IMR-90 (cell line): ENCODE results near the gene MACF1. TPM values are rescaled to one million over a fixed set of nuclear protein-coding genes. Genes with fewer than 3 reads are reported as not detected.

Experiments used
- ATAC-seq: fragments of 200-7000 bp; cut with Tn5 transposase; 2 replicates; pipeline ENCODE4 v1.9.1; 2020; ENCODE audit warnings: low read depth, mild to moderate bottlenecking, moderate library complexity
- BruUV-seq: library from RNA; stranded (reverse); fragments of 400-500 nt; replicated peaks from 2 replicates; lab custom pipeline; 2021; lab: Mats Ljungman, UMichigan
- CTCF ChIA-PET: fragments of 300-600 bp; formaldehyde crosslinking; extraction: SDS; loops from one replicate; lab custom pipeline; 2021; ENCODE audit warnings: antibody characterized with exemption; lab: Yijun Ruan, JAX
- POLR2A ChIA-PET: fragments of 300-600 bp; sonication (Branson Sonifier 250); formaldehyde crosslinking; loops from one replicate; lab custom pipeline; 2022; ENCODE audit warnings: antibody characterized with exemption; ENCODE audit not compliant: unreplicated experiment; lab: Charles Lee
- DNase-seq: peaks from one replicate; pipeline ENCODE4 v3.0.0; 2013
- H2AFZ ChIP-seq: replicated peaks from 2 replicates; pipeline ENCODE3; 2013; ENCODE audit warnings: low read length, mild to moderate bottlenecking; ENCODE audit not compliant: poor library complexity
- H2AK5ac ChIP-seq: 2 replicates; pipeline ENCODE4 v1.6.1; 2013; ENCODE audit warnings: low read depth, low read length, inconsistent platforms
- H2AK9ac ChIP-seq: replicated peaks from 2 replicates; pipeline ENCODE3; 2013; ENCODE audit warnings: mild to moderate bottlenecking, low read depth, low read length, moderate library complexity; ENCODE audit not compliant: poor library complexity
- H2BK120ac ChIP-seq: 2 replicates; pipeline ENCODE4 v1.6.1; 2013; ENCODE audit warnings: low read depth, low read length, inconsistent platforms
- H2BK15ac ChIP-seq: 3 replicates; pipeline ENCODE4 v1.6.1; 2013; ENCODE audit warnings: low read depth, low read length, inconsistent platforms
- H2BK20ac ChIP-seq: 2 replicates; pipeline ENCODE4 v1.6.1; 2013; ENCODE audit warnings: low read depth, mild to moderate bottlenecking, inconsistent platforms, low read length, moderate library complexity
- H2BK5ac ChIP-seq: 2 replicates; pipeline ENCODE4 v1.6.1; 2013; ENCODE audit warnings: mild to moderate bottlenecking, low read depth, low read length, inconsistent platforms; ENCODE audit not compliant: poor library complexity, severe bottlenecking
- H3K14ac ChIP-seq: replicated peaks from 2 replicates; pipeline ENCODE4 v1.6.1; 2013; ENCODE audit warnings: low read depth, low read length, inconsistent platforms
- H3K18ac ChIP-seq: 2 replicates; pipeline ENCODE4 v1.6.1; 2013; ENCODE audit warnings: low read depth, low read length, control low read depth
- H3K23ac ChIP-seq: 2 replicates; pipeline ENCODE4 v1.6.1; 2013; ENCODE audit warnings: low read depth, low read length, inconsistent platforms
- H3K27ac ChIP-seq: 2 replicates; pipeline ENCODE4 v1.5.1; 2013; ENCODE audit warnings: mild to moderate bottlenecking, control low read depth, low read length; ENCODE audit not compliant: insufficient read depth
- H3K27me3 ChIP-seq: 2 replicates; pipeline ENCODE4 v1.6.1; 2013; ENCODE audit warnings: low read length; ENCODE audit not compliant: control insufficient read depth, insufficient read depth
- H3K36me3 ChIP-seq: 2 replicates; pipeline ENCODE4 v1.6.1; 2013; ENCODE audit warnings: low read length, mixed read lengths; ENCODE audit not compliant: control insufficient read depth, insufficient read depth
- H3K4ac ChIP-seq: 2 replicates; pipeline ENCODE4 v1.6.1; 2013; ENCODE audit warnings: low read depth, low read length, inconsistent platforms
- H3K4me1 ChIP-seq: 2 replicates; pipeline ENCODE4 v1.6.1; 2013; ENCODE audit warnings: low read length, mixed read lengths; ENCODE audit not compliant: control insufficient read depth, insufficient read depth
- H3K4me2 ChIP-seq: 2 replicates; pipeline ENCODE4 v1.6.1; 2013; ENCODE audit warnings: low read depth, mild to moderate bottlenecking, control low read depth, low read length, moderate library complexity
- H3K4me3 ChIP-seq: 2 replicates; pipeline ENCODE4 v1.5.1; 2013; ENCODE audit warnings: low read depth, mild to moderate bottlenecking, control low read depth, low read length, moderate library complexity; ENCODE audit not compliant: insufficient read depth
- H3K56ac ChIP-seq: 2 replicates; pipeline ENCODE4 v1.6.1; 2013; ENCODE audit warnings: low read length, inconsistent platforms; ENCODE audit not compliant: insufficient read depth; ENCODE audit errors: extremely low read depth
- H3K79me1 ChIP-seq, 2 experiments: 2 replicates each; pipeline ENCODE4 v1.6.1; 2013; ENCODE audit warnings: low read length in 2 of 2, inconsistent platforms in 1 of 2, low read depth in 1 of 2
- H3K9ac ChIP-seq: 2 replicates; pipeline ENCODE4 v1.6.1; 2013; ENCODE audit warnings: low read depth, low read length, control low read depth
- H3K9me1 ChIP-seq: 2 replicates; pipeline ENCODE4 v1.6.1; 2013; ENCODE audit warnings: low read length, inconsistent platforms; ENCODE audit not compliant: insufficient read depth
- H3K9me3 ChIP-seq: 2 replicates; pipeline ENCODE4 v1.6.1; 2013; ENCODE audit warnings: low read length; ENCODE audit not compliant: control insufficient read depth, insufficient read depth
- H4K20me1 ChIP-seq: 2 replicates; pipeline ENCODE4 v1.6.1; 2013; ENCODE audit warnings: low read length, inconsistent platforms; ENCODE audit not compliant: insufficient read depth
- H4K5ac ChIP-seq: 2 replicates; pipeline ENCODE4 v1.6.1; 2013; ENCODE audit warnings: mild to moderate bottlenecking, low read depth, low read length, control low read depth
- H4K8ac ChIP-seq, 2 experiments: 2 replicates each; pipeline ENCODE4 v1.6.1; 2013; ENCODE audit warnings: low read depth in 2 of 2, low read length in 2 of 2, control low read depth in 1 of 2, inconsistent platforms in 1 of 2
- H4K91ac ChIP-seq: 2 replicates; pipeline ENCODE4 v1.6.1; 2013; ENCODE audit warnings: low read depth, low read length, inconsistent platforms; ENCODE audit not compliant: insufficient read depth
- BHLHE40 ChIP-seq: fragments of 150-350 bp; IDR thresholded peaks from 2 replicates; pipeline ENCODE4 v1.6.1; 2016; ENCODE audit warnings: mild to moderate bottlenecking, low read depth, low read length
- CEBPB ChIP-seq: IDR thresholded peaks from 2 replicates; pipeline ENCODE4 v1.6.1; 2012; ENCODE audit warnings: low read depth, low read length, improper control_type of control experiment
- CHD1 ChIP-seq: IDR thresholded peaks from 2 replicates; pipeline ENCODE4 v1.6.1; 2012; ENCODE audit warnings: low read depth, low read length, improper control_type of control experiment
- CTCF ChIP-seq: conservative IDR thresholded peaks from 2 replicates; pipeline ENCODE4 v1.5.1; 2012; ENCODE audit warnings: mild to moderate bottlenecking, low read depth, low read length, improper control_type of control experiment
- FOS ChIP-seq: fragments of 150-350 bp; IDR thresholded peaks from 2 replicates; pipeline ENCODE4 v1.6.1; 2016; ENCODE audit warnings: low read depth, low read length
- MAFK ChIP-seq: IDR thresholded peaks from 2 replicates; pipeline ENCODE4 v1.6.1; 2012; ENCODE audit warnings: low read depth, low read length, improper control_type of control experiment
- MAZ ChIP-seq: IDR thresholded peaks from 2 replicates; pipeline ENCODE4 v1.6.1; 2012; ENCODE audit warnings: low read depth, mild to moderate bottlenecking, low read length, improper control_type of control experiment, moderate library complexity, borderline replicate concordance
- POLR2A ChIP-seq: IDR thresholded peaks from 2 replicates; pipeline ENCODE4 v1.6.1; 2012; ENCODE audit warnings: mild to moderate bottlenecking, low read depth, low read length
- RAD21 ChIP-seq: IDR thresholded peaks from 2 replicates; pipeline ENCODE4 v1.6.1; 2012; ENCODE audit warnings: low read length, improper control_type of control experiment
- RFX5 ChIP-seq: IDR thresholded peaks from 2 replicates; pipeline ENCODE4 v1.8.0; 2012; ENCODE audit warnings: low read depth, mild to moderate bottlenecking, low read length, moderate library complexity
- SMC3 ChIP-seq: fragments of 150-350 bp; IDR thresholded peaks from 2 replicates; pipeline ENCODE4 v1.6.1; 2016; ENCODE audit warnings: low read depth, mild to moderate bottlenecking, antibody characterized with exemption, low read length, moderate library complexity
- USF2 ChIP-seq: fragments of 150-350 bp; IDR thresholded peaks from 2 replicates; pipeline ENCODE4 v1.6.1; 2017; ENCODE audit warnings: mild to moderate bottlenecking, antibody characterized with exemption, low read length, low read depth
- WGBS, 2 experiments: methylation state at CpG; one replicate each; pipeline versions ENCODE4 v1.1.5 to v1.1.7; 2013; ENCODE audit warnings: missing lambda C conversion rate in 2 of 2; ENCODE audit not compliant: insufficient read length in 1 of 2; ENCODE audit errors: extremely low coverage in 2 of 2; 5-methylcytosine and 5-hydroxymethylcytosine counted together
- dilution Hi-C: fragments of 300-500 bp; cut with HindIII; formaldehyde crosslinking; loops from one replicate; pipeline ENCODE4 v1.14.3; 2018; ENCODE audit warnings: low sequenced_read_pairs; ENCODE audit not compliant: unreplicated experiment
- in situ Hi-C: fragments of 300-500 bp; cut with MboI; formaldehyde crosslinking; loops from 3 replicates; pipeline ENCODE4 v1.14.3; 2019; ENCODE audit warnings: low sequenced_read_pairs, inconsistent platforms, mixed read lengths
- intact Hi-C: fragments of 100-400 bp; cut with micrococcal nuclease; formaldehyde crosslinking; loops from 2 replicates; pipeline ENCODE4 v1.10.0; 2022
- polyA plus RNA-seq, 3 experiments: library from polyadenylated mRNA; depleted of rRNA; stranded (reverse); fragments of >200 nt; gene quantifications; 2 replicates each; pipeline ENCODE4 v1.2.3, GENCODE V29; 2012; ENCODE audit warnings: low replicate concordance in 1 of 3
- total RNA-seq: library from RNA; depleted of rRNA; stranded (reverse); fragments of >200 nt; gene quantifications from 2 replicates; pipeline ENCODE4 v1.2.3, GENCODE V29; 2012

MACF1 gene
- total and polyA plus RNA-seq, 2 of the 4 experiments (the other 2 are of a cell fraction), result 67.6 to 369 TPM

GRCh38 chr1:39489567-39490239 is 285.2 kb downstream of the MACF1 start:
- H3K23ac ChIP-seq, result no peak overlapping the region
- no peak overlapping the region for H3K4ac ChIP-seq
- H2BK20ac ChIP-seq, result no peak overlapping the region
- no peak overlapping the region for H3K27ac ChIP-seq
- H3K4me2 ChIP-seq, result no peak overlapping the region
- peaks cover 16% of the 10 kb centered on the region; the same call in 1 of the 2 replicates for H4K20me1 ChIP-seq
- no TSS peak for BruUV-seq
- POLR2A ChIA-PET, result no interaction called here
- no peak overlapping the region for H3K56ac ChIP-seq
- peaks cover 24% of the 10 kb centered on the region for H3K36me3 ChIP-seq
- no peak overlapping the region for H2BK5ac ChIP-seq
- 59% methylated on average over 2 of the region's 13 CpGs; no CpG with 5 or more reads in 1 of the 2 experiments for whole genome bisulfite sequencing, 2 experiments
- CTCF ChIA-PET, result interaction anchor here (0.6 to 1.1 kb wide), 2 partner anchors 11 to 310 kb away, joined by 3 to 4 read pairs; no protein-coding TSS in a partner anchor
- no peak overlapping the region for H2BK120ac ChIP-seq
- DNase-seq (no peak), ATAC-seq (peak; percentile 12)
- H4K8ac ChIP-seq, result no peak overlapping the region
- H3K79me1 ChIP-seq, result 0 out of 4 replicates have a peak, but pooled peaks cover 0 to 2% of the 10 kb centered on the region in 2 experiments
- no peak overlapping the region for H2AK5ac ChIP-seq
- no peaks in the 10 kb centered on the region for H3K9me3 ChIP-seq
- no peak overlapping the region for H4K91ac ChIP-seq
- dilution Hi-C loops (no loop called here), in situ Hi-C loops (loop anchor here (5.0 kb wide), 2 partner anchors 48 to 298 kb away; partner anchors contain the start of gene BMP8B), intact Hi-C loops (no loop called here)
- TF ChIP-seq FOS, result no peak
- TF ChIP-seq CHD1, result no peak
- no peak for TF ChIP-seq MAZ
- TF ChIP-seq BHLHE40, result no peak
- no peak for TF ChIP-seq SMC3
- TF ChIP-seq MAFK, result no peak
- TF ChIP-seq POLR2A, result no peak
- no peak for TF ChIP-seq RFX5
- no peak for TF ChIP-seq CEBPB
- TF ChIP-seq CTCF, result no peak
- no peak for TF ChIP-seq RAD21
- TF ChIP-seq USF2, result no peak
- no peak overlapping the region for H3K9ac ChIP-seq
- no peak overlapping the region for H2AFZ ChIP-seq
- H3K9me1 ChIP-seq, result no peaks in the 10 kb centered on the region
- peaks cover 28% of the 10 kb centered on the region for H3K27me3 ChIP-seq
- H3K4me3 ChIP-seq, result no peak overlapping the region
- peaks cover 3% of the 10 kb centered on the region; the same call in 1 of the 2 replicates for H3K4me1 ChIP-seq
- H3K14ac ChIP-seq, result no peak overlapping the region
- H2AK9ac ChIP-seq, result no peak overlapping the region
- H4K5ac ChIP-seq, result no peak overlapping the region
- H2BK15ac ChIP-seq, result no peak overlapping the region
- H3K18ac ChIP-seq, result no peak overlapping the region
